Breast epithelium (tissue), 4 donors: ENCODE results near the gene ROR2. TPM values are rescaled to one million over a fixed set of nuclear protein-coding genes. Genes with fewer than 3 reads are reported as not detected.

ENCODE experiments used
- DNase-seq, 2 donors: peaks; one replicate each; pipeline ENCODE4 v3.0.0-alpha.2; 2019; ENCODE audit warnings: low spot score in 2 of 2
- H3K27ac ChIP-seq, 2 donors: fragments of 200-600 bp; sonication (generic) in 1 of 2; one replicate each; pipeline ENCODE4 v1.5.1; 2016 to 2019; ENCODE audit warnings: mild to moderate bottlenecking in 1 of 2
- H3K27me3 ChIP-seq, 2 donors: fragments of 200-600 bp; sonication (generic) in 1 of 2; one replicate each; pipeline versions ENCODE4 v1.5.1 to v1.6.0; 2017 to 2019; ENCODE audit warnings: control low read depth in 1 of 2, mild to moderate bottlenecking in 1 of 2
- H3K36me3 ChIP-seq: fragments of 200-600 bp; one replicate; pipeline ENCODE4 v1.5.1; 2019
- H3K4me1 ChIP-seq, 2 donors: fragments of 200-600 bp; sonication (generic); one replicate each; pipeline ENCODE4 v1.5.1; 2016 to 2019; ENCODE audit warnings: control low read depth in 1 of 2
- H3K4me3 ChIP-seq, 3 donors: fragments of 200-600 bp; sonication (generic); 1 replicate in 2 of 3; 2 replicates in 1 of 3; pipeline ENCODE4 v1.5.1; 2016 to 2019; ENCODE audit warnings: mild to moderate bottlenecking in 3 of 3, moderate library complexity in 2 of 3
- H3K9me3 ChIP-seq, 2 donors: fragments of 200-600 bp; sonication (generic) in 1 of 2; one replicate each; pipeline ENCODE4 v1.5.1; 2016 to 2019; ENCODE audit warnings: control low read depth in 1 of 2
- POLR2A ChIP-seq: fragments of 450-650 bp; IDR thresholded peaks from one replicate; pipeline ENCODE4 v1.6.1; 2016; ENCODE audit warnings: antibody characterized with exemption, mild to moderate bottlenecking, moderate library complexity
- POLR2AphosphoS5 ChIP-seq, 3 donors: sonication (generic); formaldehyde crosslinking; IDR thresholded peaks; one replicate each; pipeline ENCODE4 v1.6.1; 2017; ENCODE audit warnings: antibody characterized with exemption in 3 of 3
- intact Hi-C: fragments of 100-400 bp; cut with DNase I; formaldehyde crosslinking; loops from one replicate; pipeline ENCODE4 v1.15.1; 2023; ENCODE audit warnings: low total_unique reads
- total RNA-seq, 3 donors: library from RNA; depleted of rRNA; stranded (reverse); fragments of >200 nt; gene quantifications; one replicate each; pipeline ENCODE4 v1.1.0, GENCODE V29; 2016
- TF ChIP-seq, protein P1 (sequence below), 3 donors: fragments of 450-650 bp; IDR thresholded peaks; one replicate each; pipeline ENCODE4 v1.5.1; 2016 to 2017; ENCODE audit warnings: antibody characterized with exemption in 3 of 3, mild to moderate bottlenecking in 3 of 3, moderate library complexity in 3 of 3

ROR2 gene
- total RNA-seq, 3 donors from 2014 or later = 2.1 to 25.6 (median 10.2) TPM

DNA sequence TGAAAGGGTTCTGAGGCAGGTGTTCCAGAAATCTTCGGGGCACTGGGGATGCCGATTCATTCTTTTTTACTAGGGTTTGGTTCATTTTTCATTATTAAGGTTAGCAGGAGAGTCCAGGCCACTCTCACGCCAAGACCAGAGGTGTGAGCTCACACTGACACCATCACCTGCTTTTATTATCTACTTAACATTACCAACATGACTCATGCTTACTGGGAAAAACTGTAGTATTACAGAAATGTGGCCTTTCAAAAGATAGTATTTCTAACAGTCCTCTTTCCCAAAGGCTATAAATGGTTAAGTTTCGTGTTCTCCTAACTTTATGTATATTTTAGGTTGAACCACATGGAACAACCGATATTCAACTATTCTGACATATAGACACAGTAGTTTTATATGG lies 222.1 kb downstream of the ROR2 start:
- Histone ChIP-seq H3K4me1 (no peaks in the 10 kb centered on the region), H3K36me3 (no peaks in the 10 kb centered on the region), H3K27me3 (no peaks in the 10 kb centered on the region), H3K4me3 (no peak overlapping the region), H3K9me3 (no peaks in the 10 kb centered on the region), H3K27ac (no peak overlapping the region)
- TF ChIP-seq, protein P1, sequence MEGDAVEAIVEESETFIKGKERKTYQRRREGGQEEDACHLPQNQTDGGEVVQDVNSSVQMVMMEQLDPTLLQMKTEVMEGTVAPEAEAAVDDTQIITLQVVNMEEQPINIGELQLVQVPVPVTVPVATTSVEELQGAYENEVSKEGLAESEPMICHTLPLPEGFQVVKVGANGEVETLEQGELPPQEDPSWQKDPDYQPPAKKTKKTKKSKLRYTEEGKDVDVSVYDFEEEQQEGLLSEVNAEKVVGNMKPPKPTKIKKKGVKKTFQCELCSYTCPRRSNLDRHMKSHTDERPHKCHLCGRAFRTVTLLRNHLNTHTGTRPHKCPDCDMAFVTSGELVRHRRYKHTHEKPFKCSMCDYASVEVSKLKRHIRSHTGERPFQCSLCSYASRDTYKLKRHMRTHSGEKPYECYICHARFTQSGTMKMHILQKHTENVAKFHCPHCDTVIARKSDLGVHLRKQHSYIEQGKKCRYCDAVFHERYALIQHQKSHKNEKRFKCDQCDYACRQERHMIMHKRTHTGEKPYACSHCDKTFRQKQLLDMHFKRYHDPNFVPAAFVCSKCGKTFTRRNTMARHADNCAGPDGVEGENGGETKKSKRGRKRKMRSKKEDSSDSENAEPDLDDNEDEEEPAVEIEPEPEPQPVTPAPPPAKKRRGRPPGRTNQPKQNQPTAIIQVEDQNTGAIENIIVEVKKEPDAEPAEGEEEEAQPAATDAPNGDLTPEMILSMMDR (IDR thresholded peaks at IDR 0.05) = no peak
- TF ChIP-seq POLR2A (no peak), POLR2AphosphoS5 (IDR thresholded peaks at IDR 0.05) (no peak)
- intact Hi-C loops = no loop called here
- DNase-seq = no peak

DNA sequence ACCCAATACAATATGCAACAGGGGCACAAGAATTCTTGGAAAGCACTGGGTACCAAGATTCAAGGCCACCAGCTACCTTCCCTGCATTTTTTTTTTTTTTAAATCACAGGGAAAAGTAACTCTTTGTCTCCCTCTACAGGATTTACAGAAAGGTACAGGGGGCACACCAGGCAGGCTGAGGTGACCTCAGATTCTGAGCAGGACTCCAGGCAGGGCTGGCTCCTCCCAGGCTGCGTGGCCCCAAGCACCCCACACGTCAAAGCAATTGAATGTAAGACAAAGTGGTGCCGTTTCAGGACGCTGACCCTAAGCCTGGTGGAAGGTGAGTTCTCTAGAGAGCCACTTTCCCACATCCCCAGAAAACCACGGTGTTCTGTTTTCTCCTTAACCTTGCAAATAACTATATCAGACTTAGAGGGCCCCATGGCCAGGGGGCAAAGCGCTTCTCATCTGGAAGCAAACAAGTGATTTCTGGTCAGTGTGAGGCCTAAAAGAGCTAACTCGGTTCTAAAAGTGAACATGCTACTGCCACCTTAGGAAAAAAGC lies 222.6 kb downstream of the ROR2 start:
- Histone ChIP-seq H3K4me3 (no peak overlapping the region), H3K36me3 (no peaks in the 10 kb centered on the region), H3K4me1 (no peaks in the 10 kb centered on the region), H3K9me3 (no peaks in the 10 kb centered on the region), H3K27ac (no peak overlapping the region), H3K27me3 (no peaks in the 10 kb centered on the region)
- no peak for TF ChIP-seq POLR2A
- TF ChIP-seq, protein P1 (IDR thresholded peaks at IDR 0.05) = peak in 2 of 3 donors; percentile 49 to 62
- no peak for DNase-seq
- intact Hi-C loops = no loop called here

DNA sequence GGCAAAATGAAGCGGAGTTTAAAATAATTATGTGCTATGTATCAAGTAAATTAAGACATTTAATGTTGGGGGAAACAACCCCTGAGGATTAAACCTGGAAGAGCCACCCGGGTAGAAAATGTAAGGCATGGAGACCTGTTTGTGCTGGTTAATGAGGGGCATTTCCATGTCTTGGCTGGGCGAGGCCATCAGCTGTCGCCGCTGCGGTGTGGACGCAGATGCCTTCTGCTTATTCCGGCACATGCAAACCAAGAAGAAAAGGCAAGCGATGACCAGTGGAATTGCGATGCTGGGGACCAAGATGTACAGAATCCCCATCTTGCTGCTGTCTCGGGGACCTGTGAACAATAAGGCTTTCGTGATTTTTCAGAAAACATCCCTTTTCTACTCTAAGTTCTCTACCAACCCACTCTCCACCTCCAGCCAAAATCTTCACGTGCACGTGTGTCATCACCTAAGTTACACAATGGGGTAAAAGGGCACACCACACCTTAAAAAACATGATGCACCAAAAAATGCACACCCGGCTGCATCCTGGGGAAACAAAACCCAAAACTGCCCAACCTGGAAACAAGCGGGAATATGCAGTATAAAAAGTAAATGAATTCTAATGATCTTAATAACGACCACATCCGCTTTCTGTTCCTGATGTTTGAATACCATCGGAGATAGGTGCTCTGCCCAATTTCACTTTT lies 223.5 kb downstream of the ROR2 start:
- Histone ChIP-seq H3K36me3 (no peaks in the 10 kb centered on the region), H3K27ac (no peak overlapping the region), H3K27me3 (no peaks in the 10 kb centered on the region), H3K4me3 (no peak overlapping the region), H3K4me1 (no peaks in the 10 kb centered on the region), H3K9me3 (no peaks in the 10 kb centered on the region)
- intact Hi-C loops = no loop called here
- no peak for DNase-seq
- TF ChIP-seq POLR2AphosphoS5 (IDR thresholded peaks at IDR 0.05) (no peak), POLR2A (no peak)
- TF ChIP-seq, protein P1 (IDR thresholded peaks at IDR 0.05) = no peak

DNA sequence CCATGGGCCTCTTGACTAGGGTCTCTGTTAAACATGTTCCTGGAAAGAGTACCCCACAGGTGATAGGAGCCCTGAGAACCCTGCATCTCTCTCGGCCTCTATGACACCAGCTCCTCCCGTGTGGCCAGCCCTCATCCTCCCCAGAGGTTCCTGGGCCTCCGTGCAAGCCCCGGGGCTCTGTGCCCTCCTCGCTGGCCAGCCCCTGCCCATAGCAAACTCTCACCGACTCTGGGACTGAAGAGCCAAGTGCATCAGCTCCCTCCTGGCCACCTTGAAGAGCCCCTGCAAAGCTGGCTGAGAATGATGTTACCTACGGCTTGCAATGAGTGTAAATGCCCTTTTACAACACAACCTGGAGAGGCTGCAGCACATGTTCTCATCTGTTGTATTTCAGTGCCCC lies 224.4 kb downstream of the ROR2 start:
- TF ChIP-seq POLR2A (no peak), POLR2AphosphoS5 (IDR thresholded peaks at IDR 0.05) (no peak)
- TF ChIP-seq, protein P1 (IDR thresholded peaks at IDR 0.05) = no peak
- Histone ChIP-seq H3K27ac (no peak overlapping the region), H3K4me3 (no peak overlapping the region), H3K36me3 (no peaks in the 10 kb centered on the region), H3K4me1 (no peaks in the 10 kb centered on the region), H3K27me3 (no peaks in the 10 kb centered on the region), H3K9me3 (no peaks in the 10 kb centered on the region)
- intact Hi-C loops = no loop called here
- no peak for DNase-seq

DNA sequence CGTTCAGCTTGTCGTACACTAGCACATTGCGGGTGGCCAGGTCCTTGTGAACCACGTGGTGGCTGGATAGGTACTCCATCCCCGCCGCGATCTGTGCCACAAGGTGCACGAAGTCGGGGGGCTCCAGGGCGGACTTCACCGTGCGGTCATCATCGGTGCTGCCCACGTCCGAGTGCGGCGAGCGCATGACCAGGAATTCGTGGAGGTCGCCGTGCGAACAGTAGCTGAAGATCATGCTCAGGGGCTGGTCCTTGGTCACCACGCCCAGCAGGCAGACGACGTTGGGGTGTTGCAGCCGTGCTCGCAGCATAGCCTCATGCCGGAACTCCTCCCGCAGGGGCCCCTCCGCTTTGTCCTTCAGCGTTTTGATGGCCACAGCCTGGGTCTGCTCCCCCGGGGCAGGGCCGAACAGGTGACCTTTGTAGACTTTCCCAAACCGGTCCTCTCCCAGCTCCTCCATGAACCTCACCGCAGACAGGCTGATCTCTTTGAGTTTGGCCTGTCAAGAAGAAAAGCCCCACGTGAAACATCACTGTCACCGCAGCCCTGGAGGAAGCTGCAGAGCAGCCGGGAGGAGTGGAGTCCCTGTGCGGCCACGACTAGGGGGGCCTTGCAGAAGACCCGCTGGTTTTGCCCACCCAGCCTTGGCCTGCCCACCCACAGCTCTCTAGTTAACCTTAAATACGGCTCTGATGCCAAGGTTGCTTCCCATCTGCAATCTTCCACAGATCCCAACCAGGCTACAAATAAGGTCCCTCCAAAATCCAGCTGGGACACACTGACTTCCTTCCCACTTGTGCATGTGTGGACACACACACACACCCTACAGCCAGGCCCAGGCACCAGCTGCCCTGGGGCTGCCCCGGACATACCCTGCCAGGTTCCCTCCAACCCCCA lies 225.2 kb downstream of the ROR2 start:
- Histone ChIP-seq H3K9me3 (no peaks in the 10 kb centered on the region), H3K27me3 (no peaks in the 10 kb centered on the region), H3K36me3 (no peaks in the 10 kb centered on the region), H3K4me3 (no peak overlapping the region), H3K4me1 (no peaks in the 10 kb centered on the region), H3K27ac (no peak overlapping the region)
- no peak for DNase-seq
- intact Hi-C loops = no loop called here
- TF ChIP-seq POLR2AphosphoS5 (IDR thresholded peaks at IDR 0.05) (no peak), POLR2A (no peak)
- TF ChIP-seq, protein P1 (IDR thresholded peaks at IDR 0.05) = no peak
